PC-3 (cell line): Measurements from ENCODE around the gene DZANK1. TPM values are rescaled to one million over a fixed set of nuclear protein-coding genes. Genes with fewer than 3 reads are reported as not detected.

ENCODE experiments used
- ATAC-seq: fragments of 200-7000 bp; cut with Tn5 transposase; 2 replicates; pipeline ENCODE4 v1.9.1; 2020; ENCODE audit warnings: mild to moderate bottlenecking, moderate library complexity
- BruUV-seq: library from RNA; stranded (reverse); fragments of 400-500 nt; replicated peaks from 2 replicates; lab custom pipeline; 2021; lab: Mats Ljungman, UMichigan
- CTCF ChIA-PET: fragments of 300-600 bp; sonication (Branson Sonifier 250); formaldehyde crosslinking; loops from one replicate; lab custom pipeline; 2022; ENCODE audit warnings: antibody characterized with exemption; lab: Charles Lee
- POLR2A ChIA-PET: fragments of 300-600 bp; sonication (Branson Sonifier 250); formaldehyde crosslinking; loops from one replicate; lab custom pipeline; 2022; ENCODE audit warnings: antibody characterized with exemption; ENCODE audit not compliant: unreplicated experiment; lab: Charles Lee
- DNase-seq: peaks from one replicate; pipeline ENCODE4 v3.0.0-alpha.2; 2015
- H2AFZ ChIP-seq: fragments of 300-600 bp; sonication (generic); 2 replicates; pipeline ENCODE4 v1.6.0; 2016; ENCODE audit warnings: antibody characterized with exemption, low read length
- H3F3A ChIP-seq: fragments of 300-600 bp; sonication (generic); one replicate; pipeline ENCODE4 v1.6.0; 2017; ENCODE audit warnings: antibody characterized with exemption, low read length, control low read depth, mild to moderate bottlenecking; ENCODE audit not compliant: unreplicated experiment
- H3K27ac ChIP-seq: fragments of 300-600 bp; sonication (generic); 2 replicates; pipeline ENCODE4 v1.5.1; 2016; ENCODE audit warnings: mild to moderate bottlenecking, low read length
- H3K27me3 ChIP-seq: fragments of 300-600 bp; sonication (generic); 2 replicates; pipeline ENCODE4 v1.6.1; 2016; ENCODE audit warnings: low read length, mixed read lengths
- H3K36me3 ChIP-seq: fragments of 300-600 bp; sonication (generic); 2 replicates; pipeline ENCODE4 v1.6.1; 2016; ENCODE audit warnings: low read depth, mixed run types, low read length, mixed read lengths
- H3K4me1 ChIP-seq: fragments of 300-600 bp; sonication (generic); 2 replicates; pipeline ENCODE4 v1.5.1; 2016; ENCODE audit warnings: low read length; ENCODE audit not compliant: insufficient read depth
- H3K4me2 ChIP-seq: fragments of 300-600 bp; sonication (generic); 2 replicates; pipeline ENCODE4 v1.6.0; 2016; ENCODE audit warnings: low read length
- H3K4me3 ChIP-seq: fragments of 300-600 bp; sonication (generic); 2 replicates; pipeline ENCODE4 v1.5.1; 2016; ENCODE audit warnings: mild to moderate bottlenecking, low read length, mixed read lengths
- H3K79me2 ChIP-seq: fragments of 300-600 bp; sonication (generic); 2 replicates; pipeline ENCODE4 v1.6.1; 2017; ENCODE audit warnings: low read length, mixed read lengths
- H3K9ac ChIP-seq: fragments of 300-600 bp; sonication (generic); 2 replicates; pipeline ENCODE4 v1.6.0; 2016; ENCODE audit warnings: mild to moderate bottlenecking, low read length
- H3K9me2 ChIP-seq: fragments of 300-600 bp; sonication (generic); replicated peaks from 2 replicates; pipeline ENCODE4 v1.6.1; 2016; ENCODE audit warnings: mixed run types, low read length, mixed read lengths
- H3K9me3 ChIP-seq: fragments of 300-600 bp; sonication (generic); 2 replicates; pipeline ENCODE4 v1.6.1; 2016; ENCODE audit warnings: low read length, mixed read lengths
- H4K20me1 ChIP-seq: fragments of 300-600 bp; sonication (generic); 2 replicates; pipeline ENCODE4 v1.6.1; 2016; ENCODE audit warnings: low read length, mixed read lengths
- CTCF ChIP-seq: fragments of 300-600 bp; sonication (generic); conservative IDR thresholded peaks from 2 replicates; pipeline ENCODE4 v1.5.1; 2017; ENCODE audit warnings: antibody characterized with exemption, low read depth, mild to moderate bottlenecking, low read length
- EZH2 ChIP-seq: fragments of 300-600 bp; sonication (generic); IDR thresholded peaks from one replicate; pipeline ENCODE4 v1.6.1; 2017; ENCODE audit warnings: antibody characterized with exemption, mild to moderate bottlenecking, low read length; ENCODE audit not compliant: unreplicated experiment
- EZH2phosphoT487 ChIP-seq: fragments of 300-600 bp; sonication (generic); IDR thresholded peaks from 2 replicates; pipeline ENCODE4 v1.6.1; 2018; ENCODE audit warnings: mild to moderate bottlenecking, antibody characterized with exemption, low read length, borderline replicate concordance
- intact Hi-C: fragments of 100-400 bp; cut with micrococcal nuclease; formaldehyde crosslinking; loops from 2 replicates; pipeline ENCODE4 v1.9.0; 2023
- total RNA-seq: library from RNA; depleted of rRNA; stranded (reverse); fragments of >200 nt; gene quantifications from 2 replicates; pipeline ENCODE4 v1.2.3, GENCODE V29; 2014

Gene DZANK1
- total RNA-seq, 1 experiment from 2014 or later, result 3.2 TPM

GRCh38 chr20:18436847-18437246 is 30.0 kb downstream of the DZANK1 start:
- Histone ChIP-seq H3K9ac (no peak overlapping the region), H3K9me3 (no peaks in the 10 kb centered on the region), H2AFZ (no peak overlapping the region), H3K36me3 (no peaks in the 10 kb centered on the region), H3K4me3 (no peak overlapping the region), H3K79me2 (no peaks in the 10 kb centered on the region), H4K20me1 (no peaks in the 10 kb centered on the region), H3K27ac (no peak overlapping the region), H3K4me2 (no peak overlapping the region), H3F3A (no peaks in the 10 kb centered on the region), H3K9me2 (no peaks in the 10 kb centered on the region), H3K27me3 (no peaks in the 10 kb centered on the region), H3K4me1 (no peaks in the 10 kb centered on the region)
- BruUV-seq, result no TSS peak
- no peak for DNase-seq
- TF ChIP-seq EZH2 (no peak), CTCF (no peak), EZH2phosphoT487 (no peak)
- ATAC-seq, result no peak
- ChIA-PET CTCF (no interaction called here), POLR2A (no interaction called here)
- intact Hi-C loops, result no loop called here

GRCh38 chr20:18431206-18431605 is 35.6 kb downstream of the DZANK1 start:
- H3F3A ChIP-seq, result no peaks in the 10 kb centered on the region
- ChIA-PET CTCF (no interaction called here), POLR2A (no interaction called here)
- H3K4me1 ChIP-seq, result no peaks in the 10 kb centered on the region
- DNase-seq (no peak), ATAC-seq (no peak)
- no peak overlapping the region for H3K9ac ChIP-seq
- no peak overlapping the region for H3K4me3 ChIP-seq
- no peaks in the 10 kb centered on the region for H3K9me3 ChIP-seq
- no peak overlapping the region for H2AFZ ChIP-seq
- H3K36me3 ChIP-seq, result no peaks in the 10 kb centered on the region
- no peaks in the 10 kb centered on the region for H4K20me1 ChIP-seq
- H3K27ac ChIP-seq, result no peak overlapping the region
- intact Hi-C loops, result no loop called here
- H3K79me2 ChIP-seq, result no peaks in the 10 kb centered on the region
- no TSS peak for BruUV-seq
- H3K9me2 ChIP-seq, result no peaks in the 10 kb centered on the region
- no peaks in the 10 kb centered on the region for H3K27me3 ChIP-seq
- H3K4me2 ChIP-seq, result no peak overlapping the region
- no peak for TF ChIP-seq EZH2phosphoT487
- no peak for TF ChIP-seq CTCF
- no peak for TF ChIP-seq EZH2

DNA sequence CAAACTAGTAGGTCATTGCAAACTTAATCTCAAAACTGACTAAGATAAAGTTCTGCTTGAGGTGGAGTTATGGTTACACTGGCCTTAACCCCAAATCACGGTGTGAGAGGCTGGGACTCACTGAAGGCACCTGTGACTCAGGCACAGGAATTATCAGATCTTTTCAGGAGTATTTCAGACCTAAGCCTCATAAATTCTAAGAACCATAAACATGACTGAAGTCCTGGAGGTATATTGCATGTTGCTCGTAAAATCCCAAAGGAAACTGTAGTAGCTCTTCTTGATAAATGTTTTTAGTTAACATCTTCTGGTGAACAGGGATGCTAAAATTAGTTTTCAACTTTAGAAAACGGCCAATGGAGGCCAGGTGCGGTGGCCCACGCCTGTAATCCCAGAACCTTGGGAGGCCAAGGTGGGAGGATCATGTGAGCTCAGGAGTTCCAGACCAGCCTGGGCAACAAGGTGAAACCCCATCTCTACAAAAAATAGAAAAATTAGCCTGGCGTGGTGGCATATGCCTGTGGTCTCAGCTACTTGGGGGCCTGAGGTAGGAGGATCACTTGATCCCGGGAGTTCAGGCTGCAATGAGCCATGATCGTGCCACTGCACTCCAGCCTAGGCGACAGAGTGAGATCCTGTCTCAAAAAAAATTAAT is 36.5 kb downstream of the DZANK1 start:
- Histone ChIP-seq H3K9ac (no peak overlapping the region), H3K36me3 (no peaks in the 10 kb centered on the region), H3K9me3 (no peaks in the 10 kb centered on the region), H3F3A (no peaks in the 10 kb centered on the region), H3K79me2 (no peaks in the 10 kb centered on the region), H3K4me1 (no peaks in the 10 kb centered on the region), H3K4me3 (no peak overlapping the region), H3K27ac (no peak overlapping the region), H3K4me2 (no peak overlapping the region), H3K27me3 (no peaks in the 10 kb centered on the region), H3K9me2 (no peaks in the 10 kb centered on the region), H4K20me1 (no peaks in the 10 kb centered on the region), H2AFZ (no peak overlapping the region)
- BruUV-seq, result no TSS peak
- intact Hi-C loops, result no loop called here
- ChIA-PET CTCF (interaction anchor here (0.6 kb wide), 1 partner anchor 179 kb away, joined by 5 read pairs; no protein-coding TSS in a partner anchor), POLR2A (interaction anchor here (0.5 kb wide), 1 partner anchor 76 kb away, joined by 3 read pairs; no protein-coding TSS in a partner anchor)
- DNase-seq (no peak), ATAC-seq (peak; percentile 49)
- TF ChIP-seq EZH2phosphoT487, result no peak
